WTC11 (cell line): Measurements from ENCODE around the gene NPPA. TPM values are rescaled to one million over a fixed set of nuclear protein-coding genes. Genes with fewer than 3 reads are reported as not detected.

ENCODE experiments used
- ATAC-seq: fragments of 200-7000 bp; cut with Tn5 transposase; 2 replicates; pipeline ENCODE4 v1.10.0; 2021; ENCODE audit warnings: mild to moderate bottlenecking, moderate library complexity
- CTCF ChIA-PET: fragments of 300-600 bp; sonication (Branson Sonifier 250); formaldehyde crosslinking; loops from one replicate; lab custom pipeline; 2021; ENCODE audit warnings: antibody characterized with exemption; lab: Charles Lee
- POLR2A ChIA-PET: fragments of 350-600 bp; sonication (Branson Sonifier 250); formaldehyde crosslinking; loops from one replicate; lab custom pipeline; 2021; ENCODE audit warnings: antibody characterized with exemption; lab: Charles Lee
- DNase-seq: peaks from one replicate; pipeline ENCODE4 v3.0.0; 2021; ENCODE audit warnings: low spot score
- H3K27ac Mint-ChIP-seq: 2 replicates; pipeline ENCODE4 v1.8.0; 2021; ENCODE audit warnings: mixed read lengths
- H3K27me3 Mint-ChIP-seq: 2 replicates; pipeline ENCODE4 v1.8.0; 2021; ENCODE audit warnings: low read depth, mild to moderate bottlenecking, moderate library complexity, mixed read lengths
- H3K36me3 Mint-ChIP-seq: 2 replicates; pipeline ENCODE4 v1.8.0; 2021; ENCODE audit warnings: mixed read lengths
- H3K4me1 Mint-ChIP-seq: 2 replicates; pipeline ENCODE4 v1.8.0; 2022; ENCODE audit warnings: mixed read lengths
- H3K4me3 Mint-ChIP-seq: 2 replicates; pipeline ENCODE4 v1.8.0; 2021; ENCODE audit warnings: mild to moderate bottlenecking, moderate library complexity, mixed read lengths
- H3K9me3 Mint-ChIP-seq: 2 replicates; pipeline ENCODE4 v1.8.0; 2021; ENCODE audit warnings: mixed read lengths
- FOXJ3 ChIP-seq: sonication (generic); formaldehyde crosslinking; IDR thresholded peaks from 2 replicates; pipeline ENCODE4 v1.9.0; 2021; ENCODE audit warnings: missing genetic modification reagents, mild to moderate bottlenecking, borderline replicate concordance
- FOXP1 ChIP-seq: sonication (generic); formaldehyde crosslinking; IDR thresholded peaks from 2 replicates; pipeline ENCODE4 v1.8.0; 2022; ENCODE audit warnings: missing genetic modification reagents, mild to moderate bottlenecking, moderate library complexity, borderline replicate concordance
- GABPB1 ChIP-seq: sonication (generic); formaldehyde crosslinking; IDR thresholded peaks from 2 replicates; pipeline ENCODE4 v1.8.1; 2023; ENCODE audit warnings: mild to moderate bottlenecking, missing genetic modification reagents
- GTF2I ChIP-seq: fragments of 250-450 bp; sonication (Bioruptor Pico); conservative IDR thresholded peaks from 2 replicates; pipeline ENCODE4 v1.4.0; 2021; ENCODE audit warnings: mild to moderate bottlenecking
- JAZF1 ChIP-seq: fragments of 250-450 bp; sonication (Bioruptor Pico); IDR thresholded peaks from 2 replicates; pipeline ENCODE4 v1.9.0; 2021; ENCODE audit warnings: moderate library complexity, mild to moderate bottlenecking, inconsistent platforms
- NFE2L1 ChIP-seq: sonication (generic); formaldehyde crosslinking; IDR thresholded peaks from 2 replicates; pipeline ENCODE4 v1.8.1; 2023; ENCODE audit warnings: missing genetic modification reagents
- RELA ChIP-seq: sonication (generic); formaldehyde crosslinking; IDR thresholded peaks from 2 replicates; pipeline ENCODE4 v1.8.1; 2022; ENCODE audit warnings: missing genetic modification reagents, mild to moderate bottlenecking, borderline replicate concordance
- TEAD4 ChIP-seq: sonication (generic); formaldehyde crosslinking; IDR thresholded peaks from 2 replicates; pipeline ENCODE4 v1.8.0; 2022; ENCODE audit warnings: mild to moderate bottlenecking, missing genetic modification reagents
- TP53 ChIP-seq: sonication (generic); formaldehyde crosslinking; IDR thresholded peaks from 2 replicates; pipeline ENCODE4 v1.8.1; 2023; ENCODE audit warnings: mild to moderate bottlenecking, missing genetic modification reagents
- ZNF317 ChIP-seq: sonication (generic); formaldehyde crosslinking; IDR thresholded peaks from 2 replicates; pipeline ENCODE4 v1.8.1; 2023; ENCODE audit warnings: low read depth, mild to moderate bottlenecking, moderate library complexity, missing genetic modification reagents, borderline replicate concordance
- ZNF423 ChIP-seq: fragments of 250-450 bp; sonication (Bioruptor Pico); IDR thresholded peaks from 2 replicates; pipeline ENCODE4 v2.1.2; 2022; ENCODE audit warnings: mild to moderate bottlenecking, moderate library complexity
- total RNA-seq: library from RNA; stranded (reverse); gene quantifications from 3 replicates; pipeline ENCODE4 v1.2.3, GENCODE V29; 2021
- TF ChIP-seq, protein P1 (sequence below): sonication (generic); formaldehyde crosslinking; IDR thresholded peaks from 2 replicates; pipeline ENCODE4 v1.8.1; 2023; ENCODE audit warnings: mild to moderate bottlenecking, missing genetic modification reagents, borderline replicate concordance
- TF ChIP-seq, protein P2 (sequence below): sonication (generic); formaldehyde crosslinking; IDR thresholded peaks from 2 replicates; pipeline ENCODE4 v1.8.0; 2022; ENCODE audit warnings: mild to moderate bottlenecking, missing genetic modification reagents
- TF ChIP-seq, protein P3 (sequence below): sonication (generic); formaldehyde crosslinking; IDR thresholded peaks from 2 replicates; pipeline ENCODE4 v1.8.1; 2023; ENCODE audit warnings: mild to moderate bottlenecking, missing genetic modification reagents, moderate library complexity
- TF ChIP-seq, protein P4 (sequence below): sonication (generic); formaldehyde crosslinking; IDR thresholded peaks from 2 replicates; pipeline ENCODE4 v1.8.0; 2022; ENCODE audit warnings: mild to moderate bottlenecking, missing genetic modification reagents
- TF ChIP-seq, protein P5 (sequence below): fragments of 250-450 bp; sonication (Bioruptor Pico); IDR thresholded peaks from 2 replicates; pipeline ENCODE4 v1.9.0; 2021; ENCODE audit warnings: mild to moderate bottlenecking, borderline replicate concordance
- TF ChIP-seq, protein P6 (sequence below): sonication (generic); formaldehyde crosslinking; IDR thresholded peaks from 2 replicates; pipeline ENCODE4 v1.8.0; 2022; ENCODE audit warnings: missing genetic modification reagents
- TF ChIP-seq, protein P7 (sequence below): sonication (generic); formaldehyde crosslinking; IDR thresholded peaks from 2 replicates; pipeline ENCODE4 v1.8.1; 2022; ENCODE audit warnings: low read depth, mild to moderate bottlenecking, moderate library complexity, missing genetic modification reagents, borderline replicate concordance
- TF ChIP-seq, protein P8 (sequence below): fragments of 250-450 bp; sonication (Bioruptor Pico); IDR thresholded peaks from 2 replicates; pipeline ENCODE4 v2.1.2; 2022; ENCODE audit warnings: mild to moderate bottlenecking, moderate library complexity

NPPA gene
- total RNA-seq, 1 experiment from 2014 or later = not detected

DNA sequence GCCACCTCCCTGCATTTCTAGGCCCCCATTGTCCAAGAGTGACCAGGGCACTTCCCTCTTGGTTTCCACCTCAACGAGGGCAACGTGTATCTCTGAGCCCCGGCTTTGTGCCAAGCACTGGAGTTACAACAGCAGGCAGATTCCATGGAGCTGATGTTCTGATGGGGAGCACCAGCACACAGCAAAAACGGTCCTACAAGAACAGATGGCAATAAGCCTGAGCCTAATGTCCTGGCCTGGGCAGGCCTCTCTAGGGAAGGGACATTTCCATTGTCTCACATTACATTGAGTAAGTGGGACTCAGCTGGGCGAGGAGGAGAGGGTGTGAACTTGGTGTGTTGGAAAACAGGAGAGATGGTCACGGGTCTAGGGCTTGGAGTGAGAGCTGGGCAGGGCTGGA is 38.3 kb upstream of the NPPA start:
- CTCF ChIA-PET = interaction anchor here (0.6 to 4.5 kb wide), 4 partner anchors 30 to 96 kb away, joined by 3 to 19 read pairs (median 3); no protein-coding TSS in a partner anchor
- Mint-ChIP-seq H3K36me3 (no peaks in the 10 kb centered on the region), H3K27ac (peak overlapping the region; percentile 1), H3K9me3 (peaks cover 11% of the 10 kb centered on the region), H3K4me3 (no peak overlapping the region), H3K27me3 (no peaks in the 10 kb centered on the region), H3K4me1 (peaks cover 8% of the 10 kb centered on the region)
- TF ChIP-seq FOXJ3 (CRISPR knock-in tag) (no peak), ZNF423 (CRISPR knock-in tag) (no peak), NFE2L1 (CRISPR knock-in tag) (no peak), JAZF1 (no peak), TEAD4 (CRISPR knock-in tag) (no peak), RELA (CRISPR knock-in tag) (no peak), TP53 (no peak), FOXP1 (no peak), GTF2I (no peak), ZNF317 (CRISPR knock-in tag) (no peak), GABPB1 (CRISPR knock-in tag) (no peak)
- TF ChIP-seq, protein P1, sequence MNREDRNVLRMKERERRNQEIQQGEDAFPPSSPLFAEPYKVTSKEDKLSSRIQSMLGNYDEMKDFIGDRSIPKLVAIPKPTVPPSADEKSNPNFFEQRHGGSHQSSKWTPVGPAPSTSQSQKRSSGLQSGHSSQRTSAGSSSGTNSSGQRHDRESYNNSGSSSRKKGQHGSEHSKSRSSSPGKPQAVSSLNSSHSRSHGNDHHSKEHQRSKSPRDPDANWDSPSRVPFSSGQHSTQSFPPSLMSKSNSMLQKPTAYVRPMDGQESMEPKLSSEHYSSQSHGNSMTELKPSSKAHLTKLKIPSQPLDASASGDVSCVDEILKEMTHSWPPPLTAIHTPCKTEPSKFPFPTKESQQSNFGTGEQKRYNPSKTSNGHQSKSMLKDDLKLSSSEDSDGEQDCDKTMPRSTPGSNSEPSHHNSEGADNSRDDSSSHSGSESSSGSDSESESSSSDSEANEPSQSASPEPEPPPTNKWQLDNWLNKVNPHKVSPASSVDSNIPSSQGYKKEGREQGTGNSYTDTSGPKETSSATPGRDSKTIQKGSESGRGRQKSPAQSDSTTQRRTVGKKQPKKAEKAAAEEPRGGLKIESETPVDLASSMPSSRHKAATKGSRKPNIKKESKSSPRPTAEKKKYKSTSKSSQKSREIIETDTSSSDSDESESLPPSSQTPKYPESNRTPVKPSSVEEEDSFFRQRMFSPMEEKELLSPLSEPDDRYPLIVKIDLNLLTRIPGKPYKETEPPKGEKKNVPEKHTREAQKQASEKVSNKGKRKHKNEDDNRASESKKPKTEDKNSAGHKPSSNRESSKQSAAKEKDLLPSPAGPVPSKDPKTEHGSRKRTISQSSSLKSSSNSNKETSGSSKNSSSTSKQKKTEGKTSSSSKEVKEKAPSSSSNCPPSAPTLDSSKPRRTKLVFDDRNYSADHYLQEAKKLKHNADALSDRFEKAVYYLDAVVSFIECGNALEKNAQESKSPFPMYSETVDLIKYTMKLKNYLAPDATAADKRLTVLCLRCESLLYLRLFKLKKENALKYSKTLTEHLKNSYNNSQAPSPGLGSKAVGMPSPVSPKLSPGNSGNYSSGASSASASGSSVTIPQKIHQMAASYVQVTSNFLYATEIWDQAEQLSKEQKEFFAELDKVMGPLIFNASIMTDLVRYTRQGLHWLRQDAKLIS = no peak
- TF ChIP-seq, protein P2, sequence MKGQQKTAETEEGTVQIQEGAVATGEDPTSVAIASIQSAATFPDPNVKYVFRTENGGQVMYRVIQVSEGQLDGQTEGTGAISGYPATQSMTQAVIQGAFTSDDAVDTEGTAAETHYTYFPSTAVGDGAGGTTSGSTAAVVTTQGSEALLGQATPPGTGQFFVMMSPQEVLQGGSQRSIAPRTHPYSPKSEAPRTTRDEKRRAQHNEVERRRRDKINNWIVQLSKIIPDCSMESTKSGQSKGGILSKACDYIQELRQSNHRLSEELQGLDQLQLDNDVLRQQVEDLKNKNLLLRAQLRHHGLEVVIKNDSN (CRISPR knock-in tag) = no peak
- TF ChIP-seq, protein P3, sequence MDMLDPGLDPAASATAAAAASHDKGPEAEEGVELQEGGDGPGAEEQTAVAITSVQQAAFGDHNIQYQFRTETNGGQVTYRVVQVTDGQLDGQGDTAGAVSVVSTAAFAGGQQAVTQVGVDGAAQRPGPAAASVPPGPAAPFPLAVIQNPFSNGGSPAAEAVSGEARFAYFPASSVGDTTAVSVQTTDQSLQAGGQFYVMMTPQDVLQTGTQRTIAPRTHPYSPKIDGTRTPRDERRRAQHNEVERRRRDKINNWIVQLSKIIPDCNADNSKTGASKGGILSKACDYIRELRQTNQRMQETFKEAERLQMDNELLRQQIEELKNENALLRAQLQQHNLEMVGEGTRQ = no peak
- TF ChIP-seq, protein P4, sequence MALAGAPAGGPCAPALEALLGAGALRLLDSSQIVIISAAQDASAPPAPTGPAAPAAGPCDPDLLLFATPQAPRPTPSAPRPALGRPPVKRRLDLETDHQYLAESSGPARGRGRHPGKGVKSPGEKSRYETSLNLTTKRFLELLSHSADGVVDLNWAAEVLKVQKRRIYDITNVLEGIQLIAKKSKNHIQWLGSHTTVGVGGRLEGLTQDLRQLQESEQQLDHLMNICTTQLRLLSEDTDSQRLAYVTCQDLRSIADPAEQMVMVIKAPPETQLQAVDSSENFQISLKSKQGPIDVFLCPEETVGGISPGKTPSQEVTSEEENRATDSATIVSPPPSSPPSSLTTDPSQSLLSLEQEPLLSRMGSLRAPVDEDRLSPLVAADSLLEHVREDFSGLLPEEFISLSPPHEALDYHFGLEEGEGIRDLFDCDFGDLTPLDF (CRISPR knock-in tag) = no peak
- TF ChIP-seq, protein P5, sequence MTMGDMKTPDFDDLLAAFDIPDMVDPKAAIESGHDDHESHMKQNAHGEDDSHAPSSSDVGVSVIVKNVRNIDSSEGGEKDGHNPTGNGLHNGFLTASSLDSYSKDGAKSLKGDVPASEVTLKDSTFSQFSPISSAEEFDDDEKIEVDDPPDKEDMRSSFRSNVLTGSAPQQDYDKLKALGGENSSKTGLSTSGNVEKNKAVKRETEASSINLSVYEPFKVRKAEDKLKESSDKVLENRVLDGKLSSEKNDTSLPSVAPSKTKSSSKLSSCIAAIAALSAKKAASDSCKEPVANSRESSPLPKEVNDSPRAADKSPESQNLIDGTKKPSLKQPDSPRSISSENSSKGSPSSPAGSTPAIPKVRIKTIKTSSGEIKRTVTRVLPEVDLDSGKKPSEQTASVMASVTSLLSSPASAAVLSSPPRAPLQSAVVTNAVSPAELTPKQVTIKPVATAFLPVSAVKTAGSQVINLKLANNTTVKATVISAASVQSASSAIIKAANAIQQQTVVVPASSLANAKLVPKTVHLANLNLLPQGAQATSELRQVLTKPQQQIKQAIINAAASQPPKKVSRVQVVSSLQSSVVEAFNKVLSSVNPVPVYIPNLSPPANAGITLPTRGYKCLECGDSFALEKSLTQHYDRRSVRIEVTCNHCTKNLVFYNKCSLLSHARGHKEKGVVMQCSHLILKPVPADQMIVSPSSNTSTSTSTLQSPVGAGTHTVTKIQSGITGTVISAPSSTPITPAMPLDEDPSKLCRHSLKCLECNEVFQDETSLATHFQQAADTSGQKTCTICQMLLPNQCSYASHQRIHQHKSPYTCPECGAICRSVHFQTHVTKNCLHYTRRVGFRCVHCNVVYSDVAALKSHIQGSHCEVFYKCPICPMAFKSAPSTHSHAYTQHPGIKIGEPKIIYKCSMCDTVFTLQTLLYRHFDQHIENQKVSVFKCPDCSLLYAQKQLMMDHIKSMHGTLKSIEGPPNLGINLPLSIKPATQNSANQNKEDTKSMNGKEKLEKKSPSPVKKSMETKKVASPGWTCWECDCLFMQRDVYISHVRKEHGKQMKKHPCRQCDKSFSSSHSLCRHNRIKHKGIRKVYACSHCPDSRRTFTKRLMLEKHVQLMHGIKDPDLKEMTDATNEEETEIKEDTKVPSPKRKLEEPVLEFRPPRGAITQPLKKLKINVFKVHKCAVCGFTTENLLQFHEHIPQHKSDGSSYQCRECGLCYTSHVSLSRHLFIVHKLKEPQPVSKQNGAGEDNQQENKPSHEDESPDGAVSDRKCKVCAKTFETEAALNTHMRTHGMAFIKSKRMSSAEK = no peak
- TF ChIP-seq, protein P6, sequence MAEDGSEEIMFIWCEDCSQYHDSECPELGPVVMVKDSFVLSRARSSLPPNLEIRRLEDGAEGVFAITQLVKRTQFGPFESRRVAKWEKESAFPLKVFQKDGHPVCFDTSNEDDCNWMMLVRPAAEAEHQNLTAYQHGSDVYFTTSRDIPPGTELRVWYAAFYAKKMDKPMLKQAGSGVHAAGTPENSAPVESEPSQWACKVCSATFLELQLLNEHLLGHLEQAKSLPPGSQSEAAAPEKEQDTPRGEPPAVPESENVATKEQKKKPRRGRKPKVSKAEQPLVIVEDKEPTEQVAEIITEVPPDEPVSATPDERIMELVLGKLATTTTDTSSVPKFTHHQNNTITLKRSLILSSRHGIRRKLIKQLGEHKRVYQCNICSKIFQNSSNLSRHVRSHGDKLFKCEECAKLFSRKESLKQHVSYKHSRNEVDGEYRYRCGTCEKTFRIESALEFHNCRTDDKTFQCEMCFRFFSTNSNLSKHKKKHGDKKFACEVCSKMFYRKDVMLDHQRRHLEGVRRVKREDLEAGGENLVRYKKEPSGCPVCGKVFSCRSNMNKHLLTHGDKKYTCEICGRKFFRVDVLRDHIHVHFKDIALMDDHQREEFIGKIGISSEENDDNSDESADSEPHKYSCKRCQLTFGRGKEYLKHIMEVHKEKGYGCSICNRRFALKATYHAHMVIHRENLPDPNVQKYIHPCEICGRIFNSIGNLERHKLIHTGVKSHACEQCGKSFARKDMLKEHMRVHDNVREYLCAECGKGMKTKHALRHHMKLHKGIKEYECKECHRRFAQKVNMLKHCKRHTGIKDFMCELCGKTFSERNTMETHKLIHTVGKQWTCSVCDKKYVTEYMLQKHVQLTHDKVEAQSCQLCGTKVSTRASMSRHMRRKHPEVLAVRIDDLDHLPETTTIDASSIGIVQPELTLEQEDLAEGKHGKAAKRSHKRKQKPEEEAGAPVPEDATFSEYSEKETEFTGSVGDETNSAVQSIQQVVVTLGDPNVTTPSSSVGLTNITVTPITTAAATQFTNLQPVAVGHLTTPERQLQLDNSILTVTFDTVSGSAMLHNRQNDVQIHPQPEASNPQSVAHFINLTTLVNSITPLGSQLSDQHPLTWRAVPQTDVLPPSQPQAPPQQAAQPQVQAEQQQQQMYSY (CRISPR knock-in tag) = no peak
- TF ChIP-seq, protein P7, sequence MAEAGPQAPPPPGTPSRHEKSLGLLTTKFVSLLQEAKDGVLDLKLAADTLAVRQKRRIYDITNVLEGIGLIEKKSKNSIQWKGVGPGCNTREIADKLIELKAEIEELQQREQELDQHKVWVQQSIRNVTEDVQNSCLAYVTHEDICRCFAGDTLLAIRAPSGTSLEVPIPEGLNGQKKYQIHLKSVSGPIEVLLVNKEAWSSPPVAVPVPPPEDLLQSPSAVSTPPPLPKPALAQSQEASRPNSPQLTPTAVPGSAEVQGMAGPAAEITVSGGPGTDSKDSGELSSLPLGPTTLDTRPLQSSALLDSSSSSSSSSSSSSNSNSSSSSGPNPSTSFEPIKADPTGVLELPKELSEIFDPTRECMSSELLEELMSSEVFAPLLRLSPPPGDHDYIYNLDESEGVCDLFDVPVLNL = no peak
- TF ChIP-seq, protein P8, sequence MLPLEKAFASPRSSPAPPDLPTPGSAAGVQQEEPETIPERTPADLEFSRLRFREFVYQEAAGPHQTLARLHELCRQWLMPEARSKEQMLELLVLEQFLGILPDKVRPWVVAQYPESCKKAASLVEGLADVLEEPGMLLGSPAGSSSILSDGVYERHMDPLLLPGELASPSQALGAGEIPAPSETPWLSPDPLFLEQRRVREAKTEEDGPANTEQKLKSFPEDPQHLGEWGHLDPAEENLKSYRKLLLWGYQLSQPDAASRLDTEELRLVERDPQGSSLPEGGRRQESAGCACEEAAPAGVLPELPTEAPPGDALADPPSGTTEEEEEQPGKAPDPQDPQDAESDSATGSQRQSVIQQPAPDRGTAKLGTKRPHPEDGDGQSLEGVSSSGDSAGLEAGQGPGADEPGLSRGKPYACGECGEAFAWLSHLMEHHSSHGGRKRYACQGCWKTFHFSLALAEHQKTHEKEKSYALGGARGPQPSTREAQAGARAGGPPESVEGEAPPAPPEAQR (CRISPR knock-in tag) = no peak
- POLR2A ChIA-PET = no interaction called here
- ATAC-seq (no peak), DNase-seq (no peak)
